EL (cell line): Measurements from ENCODE around the gene FKBP6.
"Not testable (repeated sequence)": the region's sequence is repeated elsewhere in the genome, so short reads cannot be mapped to it uniquely, and the experiment has no call there.

Source experiments
- DNase-seq: peaks from one replicate; pipeline ENCODE4 v3.0.0-alpha.2; 2016

FKBP6 gene

DNA sequence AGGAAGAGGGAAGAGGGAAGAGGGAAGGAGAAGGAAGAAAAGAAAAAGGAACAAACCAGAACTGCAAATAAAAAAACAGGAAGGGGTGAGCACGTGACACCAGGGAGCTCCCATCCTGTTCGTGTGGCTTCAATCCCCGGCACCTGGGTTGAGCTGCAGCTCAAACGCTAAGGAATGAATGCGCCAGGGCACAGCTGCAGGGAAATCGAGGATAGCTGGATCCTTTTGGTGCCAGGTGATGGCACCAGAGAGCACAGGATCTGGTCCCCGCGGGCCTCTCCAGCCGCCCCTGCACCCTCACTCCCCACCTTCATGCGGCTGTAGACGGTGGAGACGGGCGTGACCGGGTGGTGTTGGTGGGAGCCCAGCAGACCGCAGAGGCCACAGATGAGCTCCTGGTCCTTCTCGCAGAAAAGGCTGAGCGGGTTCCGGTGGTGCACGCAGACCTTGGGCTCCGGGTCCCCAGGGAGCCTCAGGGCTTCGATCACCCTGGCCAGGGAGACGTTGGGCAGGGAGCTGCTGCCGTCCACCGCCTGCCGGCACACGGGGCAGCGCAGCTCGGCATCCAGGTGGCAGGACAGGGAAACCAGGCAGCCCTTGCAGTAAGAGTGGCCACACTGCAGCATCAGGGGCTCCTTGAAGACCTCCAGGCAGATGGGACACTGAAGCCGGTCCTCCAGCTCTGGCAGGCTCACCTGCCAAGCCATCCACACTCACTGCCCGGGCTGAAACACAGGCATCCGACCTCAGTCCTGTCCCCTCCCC is 3.7 kb upstream of the FKBP6 start:
- DNase-seq, result peak; percentile 66

DNA sequence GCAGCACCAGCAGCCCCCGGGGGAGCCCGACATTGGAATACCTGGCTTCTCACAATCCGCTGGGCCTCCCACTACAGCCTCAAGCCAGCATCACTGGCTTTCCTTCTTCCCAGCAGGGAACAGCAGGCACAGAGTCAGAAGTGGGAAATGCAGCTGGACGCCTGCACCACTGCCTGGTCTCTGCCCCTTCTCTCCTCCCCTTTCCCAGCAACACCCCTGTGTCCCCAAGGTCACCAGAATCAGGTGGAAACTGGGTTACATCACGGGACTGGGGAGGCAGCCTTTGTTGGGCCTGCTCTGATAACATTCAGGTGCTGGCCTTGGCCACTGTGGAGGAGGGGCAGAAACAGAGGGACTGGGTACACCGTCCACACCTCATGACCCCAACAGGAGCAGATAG is 2.5 kb upstream of the FKBP6 start:
- not testable (repeated sequence) for DNase-seq

GRCh38 chr7:73327449-73327848 is 512 bp upstream of the FKBP6 start:
- not testable (repeated sequence) for DNase-seq

DNA sequence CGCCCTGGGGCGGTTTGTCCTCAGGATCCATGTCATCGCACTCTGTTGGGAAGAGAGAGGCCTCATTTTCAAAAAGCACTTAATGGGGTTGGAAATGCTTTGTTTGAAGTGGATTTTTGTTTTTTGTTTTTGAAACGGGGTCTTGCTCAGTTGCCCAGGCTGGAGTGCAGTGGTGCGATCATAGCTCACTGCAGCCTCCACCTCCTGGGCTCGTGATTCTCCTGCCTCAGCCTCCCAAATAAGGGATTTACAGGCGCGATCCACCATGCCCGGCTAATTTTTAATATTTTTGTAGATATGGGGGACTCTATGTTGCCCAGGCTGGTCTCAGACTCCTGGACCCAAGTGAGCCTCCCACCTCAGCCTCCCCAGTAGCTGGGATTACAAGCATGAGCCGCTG is 735 bp downstream of the FKBP6 start:
- no peak for DNase-seq

DNA sequence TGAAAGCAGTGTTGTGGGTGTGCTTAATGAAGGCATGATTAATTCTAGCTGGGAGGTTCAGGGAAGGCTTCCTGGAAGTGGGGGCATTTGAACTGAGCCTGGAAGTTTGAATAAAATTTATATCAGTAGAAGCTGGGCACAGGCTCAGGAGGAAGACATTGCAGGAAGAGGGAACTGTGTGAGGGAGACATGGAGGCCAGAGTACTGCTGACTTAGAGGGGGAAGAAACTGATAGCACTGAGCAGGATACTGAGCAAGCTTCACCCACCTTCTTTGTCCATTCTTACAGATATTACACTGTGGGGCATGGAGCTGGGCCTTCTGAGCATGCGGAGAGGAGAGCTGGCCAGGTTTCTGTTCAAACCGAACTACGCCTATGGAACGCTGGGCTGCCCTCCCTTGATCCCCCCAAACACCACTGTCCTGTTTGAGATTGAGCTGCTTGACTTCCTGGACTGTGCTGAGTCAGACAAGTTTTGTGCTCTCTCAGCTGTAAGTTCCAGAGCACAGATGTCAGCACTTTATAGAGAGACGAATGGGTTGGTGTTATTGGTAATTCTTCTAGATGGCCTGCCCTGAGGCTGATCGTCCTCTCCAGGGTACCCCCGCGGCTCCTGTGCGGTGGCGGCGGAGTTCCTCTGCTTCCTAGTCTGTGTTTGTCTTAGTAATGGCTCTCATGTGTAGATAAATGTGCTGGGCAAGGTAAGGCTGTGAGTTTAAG is 2.1 kb downstream of the FKBP6 start:
- peak; percentile 64 for DNase-seq

DNA sequence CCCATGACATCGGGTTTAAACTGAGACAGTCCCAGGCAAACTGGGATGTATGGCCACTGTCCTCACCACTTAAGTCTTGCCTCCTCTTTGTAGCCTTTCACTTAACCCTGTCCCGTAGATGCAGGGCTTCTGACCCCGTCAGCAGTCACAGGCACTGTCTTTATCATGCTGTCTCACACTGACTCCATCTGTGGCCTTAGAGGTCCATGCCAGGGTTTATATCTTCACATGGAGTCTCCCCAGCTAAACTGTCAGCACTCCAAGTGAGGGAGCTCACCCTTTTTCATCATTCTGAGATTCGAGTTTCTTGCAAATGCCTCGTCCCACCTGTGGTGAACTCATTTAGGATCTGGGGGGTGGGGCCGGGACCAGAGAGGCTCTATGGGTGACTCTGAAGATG is 2.8 kb downstream of the FKBP6 start:
- DNase-seq, result no peak

DNA sequence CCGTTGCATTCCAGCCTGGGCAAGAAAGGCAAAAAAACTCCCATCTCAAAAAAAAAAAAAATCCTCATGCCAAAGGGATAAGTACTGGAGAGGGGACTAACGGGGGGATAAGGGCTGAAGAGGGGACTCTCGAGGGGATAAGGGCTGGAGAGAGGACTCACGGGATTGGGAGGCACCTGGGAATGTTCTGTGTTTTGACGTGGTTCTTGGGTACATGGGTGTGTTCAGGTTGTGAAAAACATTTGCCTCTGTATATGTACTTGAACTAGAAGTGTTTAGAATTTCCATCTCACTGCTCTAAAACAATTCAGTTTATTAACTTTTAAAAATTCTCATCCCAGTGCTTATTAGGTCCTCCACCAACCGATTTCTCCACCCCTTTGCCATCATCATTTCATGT is 4.5 kb downstream of the FKBP6 start:
- no peak for DNase-seq

GRCh38 chr7:73338321-73338720 is 10.4 kb downstream of the FKBP6 start:
- no peak for DNase-seq

- DNase-seq, result no peak
Observed at GRCh38 chr7:73340514-73340913, 12.6 kb downstream of the FKBP6 start.

DNA sequence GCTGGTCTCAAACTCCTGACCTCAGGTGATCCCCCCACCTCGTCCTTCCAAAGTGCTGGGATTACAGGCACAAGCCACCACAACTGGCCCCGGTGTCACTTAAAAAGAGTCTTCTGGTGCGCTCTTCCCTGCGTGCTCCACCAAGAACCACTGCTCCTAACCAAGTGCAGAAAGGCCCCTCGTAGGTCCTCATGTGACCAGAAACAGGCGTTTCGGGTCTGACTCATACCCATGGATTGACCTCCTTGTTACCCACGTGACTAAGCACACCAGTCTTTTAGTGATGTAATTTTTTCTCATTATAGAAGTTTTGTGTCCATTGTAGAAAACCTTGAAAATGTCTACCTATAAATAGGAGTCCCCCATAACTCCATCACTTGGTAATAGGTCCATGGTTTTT is 13.9 kb downstream of the FKBP6 start:
- peak; percentile 87 for DNase-seq

DNA sequence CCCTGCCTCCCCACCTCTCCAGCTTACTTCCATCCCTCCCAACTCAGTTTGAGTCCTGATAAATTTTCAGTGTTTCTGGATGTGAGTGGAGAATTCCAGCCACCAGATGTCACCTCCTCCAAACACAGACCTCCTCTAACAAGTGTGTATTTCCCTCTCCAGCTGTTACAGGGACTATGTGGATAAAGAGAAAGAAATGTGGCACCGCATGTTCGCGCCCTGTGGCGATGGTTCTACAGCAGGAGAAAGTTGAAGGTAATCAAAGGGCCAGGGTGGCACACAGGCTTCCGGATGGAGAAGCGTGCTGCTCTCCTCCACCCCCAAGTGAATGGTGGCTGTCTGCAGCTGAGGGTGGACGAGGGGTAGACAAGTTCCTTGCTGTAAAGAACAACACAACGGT is 14.7 kb downstream of the FKBP6 start:
- DNase-seq, result peak; percentile 68

- no peak for DNase-seq
Observed at GRCh38 chr7:73343671-73344380, 15.9 kb downstream of the FKBP6 start.

DNA sequence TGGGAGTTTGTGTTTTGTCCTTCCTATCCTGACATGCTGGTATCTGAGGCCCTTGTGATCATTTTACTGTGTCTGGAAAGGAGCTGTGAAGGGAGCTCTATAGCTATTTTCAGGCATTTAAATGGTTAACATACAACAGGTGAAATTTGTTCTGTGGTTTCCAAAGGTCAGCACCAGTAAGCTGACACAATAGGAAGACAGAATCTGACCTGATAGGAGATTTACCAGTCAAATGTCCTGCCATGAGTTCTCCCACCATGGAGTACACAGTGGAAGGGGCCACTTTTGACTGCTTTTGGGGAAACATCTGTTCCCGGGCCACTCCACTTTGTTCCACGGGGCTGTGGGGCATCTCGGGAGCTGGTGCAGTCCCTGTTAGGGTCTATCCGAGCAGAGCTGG is 17.6 kb downstream of the FKBP6 start:
- DNase-seq, result no peak

DNA sequence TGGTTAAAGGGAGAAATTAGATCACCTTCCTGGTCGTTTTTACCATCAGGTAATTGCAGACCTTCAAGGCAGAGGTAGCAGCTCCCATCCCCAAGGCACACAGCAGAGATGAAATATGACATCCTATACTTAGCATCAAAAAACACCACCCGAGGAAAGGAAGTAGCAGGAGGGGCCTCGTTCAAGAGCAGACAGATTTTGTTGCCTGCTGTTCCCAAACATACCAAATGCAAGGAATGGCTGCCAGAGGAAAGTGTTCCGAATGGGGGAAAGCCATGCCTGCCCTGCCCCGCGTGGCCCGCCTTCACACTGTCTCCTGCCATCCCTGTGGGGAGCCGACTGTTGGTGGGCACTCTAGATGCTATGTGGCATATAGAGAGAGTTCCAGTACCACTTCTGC is 18.0 kb downstream of the FKBP6 start:
- DNase-seq, result no peak

GRCh38 chr7:73349763-73350162 is 21.8 kb downstream of the FKBP6 start:
- DNase-seq, result no peak

DNA sequence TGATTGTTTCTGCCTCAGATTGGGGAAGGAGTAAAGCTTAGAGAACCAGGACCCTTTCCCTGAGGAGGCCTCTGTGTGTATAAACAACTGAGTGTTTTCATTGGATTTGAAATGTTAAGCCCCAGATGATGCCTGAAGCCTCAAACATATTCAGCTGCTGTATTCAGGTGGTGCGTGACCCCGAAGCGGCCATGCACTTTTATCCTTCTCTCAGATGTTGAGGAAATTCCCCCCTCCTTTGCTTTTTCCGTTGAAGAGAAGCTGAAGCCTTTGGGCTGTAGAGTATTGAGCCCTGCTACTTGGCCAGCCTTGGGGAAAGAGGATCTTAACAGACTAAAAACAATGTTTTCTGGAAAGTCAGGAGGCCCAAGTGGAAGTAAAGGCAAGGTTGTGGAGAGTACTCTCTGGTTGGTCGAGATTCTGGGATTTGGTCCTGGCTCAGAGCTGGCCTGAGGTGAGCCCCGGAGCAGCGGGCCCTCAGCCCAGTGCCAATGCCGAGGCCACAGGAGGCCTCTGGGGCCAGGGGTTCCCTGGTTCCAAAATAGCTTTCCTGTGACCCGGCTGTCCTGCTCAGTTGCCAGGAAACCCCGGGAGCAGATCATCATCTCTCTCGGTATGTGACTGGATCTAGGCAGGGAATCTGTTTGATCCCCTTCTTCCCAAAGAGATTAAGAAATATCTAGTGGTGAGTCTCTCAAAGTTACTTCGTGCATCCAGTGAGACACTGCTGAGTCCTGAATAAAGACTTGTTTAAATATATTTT is 22.5 kb downstream of the FKBP6 start:
- no peak for DNase-seq

GRCh38 chr7:73351447-73352167 is 23.6 kb downstream of the FKBP6 start:
- DNase-seq, result no peak

- no peak for DNase-seq
Observed at GRCh38 chr7:73352784-73353183, 24.8 kb downstream of the FKBP6 start.

DNA sequence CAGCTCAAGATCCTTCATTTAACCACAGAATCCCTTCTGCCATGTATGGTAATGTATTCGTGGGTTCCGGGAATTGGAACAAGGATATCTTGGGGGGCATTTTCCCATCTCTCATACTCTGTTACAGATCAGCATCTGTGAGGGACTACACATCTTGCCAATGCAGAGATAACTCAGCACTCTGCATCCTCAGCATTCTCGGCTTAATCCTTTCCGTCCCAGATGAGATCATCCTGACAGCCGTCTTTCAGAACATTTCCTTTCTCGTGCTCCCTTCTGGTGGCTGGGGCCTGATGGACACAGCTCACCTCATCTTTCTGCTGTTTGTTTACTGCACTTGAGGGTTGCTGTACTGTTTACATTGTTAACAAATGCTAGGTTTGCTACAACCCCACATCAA is 25.3 kb downstream of the FKBP6 start:
- DNase-seq, result no peak

GRCh38 chr7:73354196-73354595 is 26.2 kb downstream of the FKBP6 start:
- DNase-seq, result no peak

DNA sequence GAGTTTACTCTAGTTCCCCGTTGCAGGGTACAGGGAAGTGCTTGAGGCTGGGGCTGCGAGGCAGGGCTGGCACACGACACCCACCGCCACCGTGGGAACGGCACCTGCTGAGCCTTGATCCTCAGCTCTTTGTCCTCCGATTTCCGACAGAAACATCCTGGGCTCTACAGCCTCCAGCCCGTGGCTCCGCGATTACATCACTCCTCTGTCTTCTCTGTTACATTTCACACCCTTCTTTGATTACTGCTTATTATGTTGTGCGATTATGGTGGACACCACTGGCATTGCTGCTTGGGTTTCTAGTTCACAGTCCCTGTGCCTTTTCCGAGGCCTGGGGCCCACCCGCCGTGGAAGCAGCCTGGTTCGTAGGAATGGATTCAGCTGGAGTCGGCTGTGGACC is 26.9 kb downstream of the FKBP6 start:
- DNase-seq, result no peak

DNA sequence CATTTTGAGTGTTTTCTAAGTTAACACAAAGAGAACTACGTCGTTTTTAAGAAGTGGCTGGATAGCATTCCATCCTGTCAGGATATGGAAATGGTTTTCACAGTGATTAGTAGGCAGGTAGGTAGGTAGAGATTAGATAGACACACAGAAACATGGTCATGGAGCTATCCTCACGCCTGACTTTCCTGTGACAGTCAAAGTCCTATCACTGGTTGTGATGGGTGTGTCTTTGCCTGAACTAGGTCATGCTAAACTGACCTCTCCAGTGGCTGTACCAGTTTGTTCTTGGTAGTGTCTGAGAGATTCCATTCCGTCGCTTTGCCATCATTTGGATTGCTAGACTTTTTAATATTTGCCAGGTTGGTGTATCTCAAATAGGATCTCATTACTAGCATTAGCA is 28.2 kb downstream of the FKBP6 start:
- no peak for DNase-seq
